Natural killer cell (primary cell): ENCODE data around the gene RFX8. TPM values are rescaled to one million over a fixed set of nuclear protein-coding genes. Genes with fewer than 3 reads are reported as not detected.

Experiments
- ATAC-seq, 3 donors: fragments of 150-1000 bp in 2 of 3; fragments of 200-7000 bp in 1 of 3; cut with Tn5 transposase; 1 replicate in 1 of 3; 2 replicates in 2 of 3; pipeline ENCODE4 v1.10.0; 2021; ENCODE audit warnings: mild to moderate bottlenecking in 2 of 3, moderate library complexity in 2 of 3
- DNase-seq, 2 donors: peaks; one replicate each; pipeline versions ENCODE4 v3.0.0 to v3.0.0-alpha.2; 2013 to 2021; ENCODE audit warnings: mixed read lengths in 1 of 2
- H3K27ac ChIP-seq: one replicate; pipeline ENCODE4 v1.5.1; 2013; ENCODE audit warnings: mild to moderate bottlenecking, low read length
- H3K27me3 ChIP-seq: one replicate; pipeline ENCODE4 v1.6.1; 2013; ENCODE audit warnings: low read length; ENCODE audit not compliant: control insufficient read depth, insufficient read depth
- H3K36me3 ChIP-seq: one replicate; pipeline ENCODE4 v1.6.1; 2013; ENCODE audit warnings: low read length; ENCODE audit not compliant: control insufficient read depth, insufficient read depth
- H3K4me1 ChIP-seq: one replicate; pipeline ENCODE4 v1.6.1; 2013; ENCODE audit warnings: low read length; ENCODE audit not compliant: control insufficient read depth, insufficient read depth
- H3K4me3 ChIP-seq: one replicate; pipeline ENCODE4 v1.5.1; 2013; ENCODE audit warnings: low read length
- H3K9me3 ChIP-seq: one replicate; pipeline ENCODE4 v1.6.1; 2013; ENCODE audit warnings: low read length; ENCODE audit not compliant: control insufficient read depth, insufficient read depth
- H3K27ac Mint-ChIP-seq, 2 donors: one replicate each; pipeline ENCODE4 v1.8.0; 2022; ENCODE audit warnings: mild to moderate bottlenecking in 2 of 2, mixed read lengths in 2 of 2, moderate library complexity in 1 of 2
- H3K27me3 Mint-ChIP-seq, 2 donors: one replicate each; pipeline ENCODE4 v1.8.0; 2022; ENCODE audit warnings: low read depth in 2 of 2, mixed read lengths in 2 of 2
- H3K36me3 Mint-ChIP-seq: one replicate; pipeline ENCODE4 v1.8.0; 2022; ENCODE audit warnings: mixed read lengths
- H3K4me1 Mint-ChIP-seq, 2 donors: one replicate each; pipeline ENCODE4 v1.8.0; 2022; ENCODE audit warnings: mixed read lengths in 2 of 2
- H3K4me3 Mint-ChIP-seq: one replicate; pipeline ENCODE4 v1.8.0; 2022; ENCODE audit warnings: mild to moderate bottlenecking, moderate library complexity, mixed read lengths
- H3K9me3 Mint-ChIP-seq, 2 donors: one replicate each; pipeline ENCODE4 v1.8.0; 2022; ENCODE audit warnings: mixed read lengths in 2 of 2
- WGBS: methylation state at CpG from one replicate; pipeline ENCODE4 v1.1.7; 2013; ENCODE audit warnings: missing lambda C conversion rate; ENCODE audit not compliant: insufficient coverage; 5-methylcytosine and 5-hydroxymethylcytosine counted together
- intact Hi-C: fragments of 100-400 bp; cut with micrococcal nuclease; formaldehyde crosslinking; loops from one replicate; pipeline ENCODE4 v1.14.2; 2022
- total RNA-seq, 4 donors: library from RNA; stranded (reverse); fragments of 120-200 nt in 1 of 4; gene quantifications; one replicate each; pipeline versions ENCODE4 v1.2.3 to v1.2.4, GENCODE V29; 2013 to 2022
- TF ChIP-seq, protein P1 (sequence below): fragments of 200-600 bp; IDR thresholded peaks from one replicate; pipeline ENCODE4 v1.8.0; 2022; ENCODE audit warnings: antibody characterized with exemption

Gene RFX8
- total RNA-seq, 3 donors from 2014 or later (not counting 1 experiment from before 2014, with no cell fraction given): 0.68 TPM; not detected in 2

DNA sequence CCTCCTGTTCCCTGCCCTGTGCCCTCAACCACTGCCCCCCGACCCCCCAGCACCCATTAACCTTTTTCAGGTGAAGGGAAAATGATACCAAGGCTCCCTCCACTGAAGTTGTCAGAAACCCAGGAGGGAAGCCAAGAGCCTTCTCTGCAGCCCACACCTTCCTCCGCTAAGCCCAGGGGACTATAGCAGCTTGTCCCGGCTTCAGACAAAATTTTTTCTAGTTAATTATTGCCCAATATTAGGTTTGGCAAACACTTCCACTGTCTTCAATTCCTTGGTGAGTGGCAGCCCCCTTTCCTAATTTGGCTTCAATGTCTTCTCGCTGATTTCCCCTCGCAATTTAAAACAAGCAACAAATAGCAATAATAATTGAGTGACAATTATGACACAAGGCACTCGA lies 23.9 kb downstream of the RFX8 start:
- Mint-ChIP-seq H3K4me3 (no peak overlapping the region), H3K36me3 (no peaks in the 10 kb centered on the region), H3K27ac (no peak overlapping the region), H3K4me1 (no peaks in the 10 kb centered on the region), H3K9me3 (no peaks in the 10 kb centered on the region), H3K27me3 (peaks cover 0 to 7% of the 10 kb centered on the region in 2 donors)
- intact Hi-C loops: no loop called here
- Histone ChIP-seq H3K4me3 (no peak overlapping the region), H3K4me1 (no peaks in the 10 kb centered on the region), H3K36me3 (no peaks in the 10 kb centered on the region), H3K27ac (no peak overlapping the region), H3K27me3 (no peaks in the 10 kb centered on the region), H3K9me3 (no peaks in the 10 kb centered on the region)
- TF ChIP-seq, protein P1, sequence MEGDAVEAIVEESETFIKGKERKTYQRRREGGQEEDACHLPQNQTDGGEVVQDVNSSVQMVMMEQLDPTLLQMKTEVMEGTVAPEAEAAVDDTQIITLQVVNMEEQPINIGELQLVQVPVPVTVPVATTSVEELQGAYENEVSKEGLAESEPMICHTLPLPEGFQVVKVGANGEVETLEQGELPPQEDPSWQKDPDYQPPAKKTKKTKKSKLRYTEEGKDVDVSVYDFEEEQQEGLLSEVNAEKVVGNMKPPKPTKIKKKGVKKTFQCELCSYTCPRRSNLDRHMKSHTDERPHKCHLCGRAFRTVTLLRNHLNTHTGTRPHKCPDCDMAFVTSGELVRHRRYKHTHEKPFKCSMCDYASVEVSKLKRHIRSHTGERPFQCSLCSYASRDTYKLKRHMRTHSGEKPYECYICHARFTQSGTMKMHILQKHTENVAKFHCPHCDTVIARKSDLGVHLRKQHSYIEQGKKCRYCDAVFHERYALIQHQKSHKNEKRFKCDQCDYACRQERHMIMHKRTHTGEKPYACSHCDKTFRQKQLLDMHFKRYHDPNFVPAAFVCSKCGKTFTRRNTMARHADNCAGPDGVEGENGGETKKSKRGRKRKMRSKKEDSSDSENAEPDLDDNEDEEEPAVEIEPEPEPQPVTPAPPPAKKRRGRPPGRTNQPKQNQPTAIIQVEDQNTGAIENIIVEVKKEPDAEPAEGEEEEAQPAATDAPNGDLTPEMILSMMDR: no peak
- 90% methylated on average over 6 of the region's 6 CpGs for WGBS
- DNase-seq (no peak), ATAC-seq (no peak)

DNA sequence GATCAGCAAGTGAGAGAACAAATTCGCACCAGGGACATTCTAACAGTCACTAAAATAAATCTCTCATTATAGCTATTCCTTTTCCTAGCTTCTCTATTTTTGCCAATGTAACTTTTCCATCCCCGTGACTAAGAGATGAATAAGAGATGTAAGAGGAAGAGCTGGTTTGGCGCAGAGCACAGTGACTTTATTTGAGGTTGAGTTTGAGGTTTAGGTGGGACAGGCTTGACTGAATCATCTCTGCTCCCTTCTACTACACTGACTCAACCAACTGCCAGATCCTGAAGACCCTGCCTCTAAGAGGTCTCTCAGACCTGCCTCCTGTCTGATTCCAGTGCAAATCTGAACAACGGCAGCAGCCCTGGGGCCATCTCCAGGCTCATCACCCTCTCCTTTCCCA lies 28.0 kb downstream of the RFX8 start:
- peaks cover 10% of the 10 kb centered on the region in 2 donors for H3K4me1 Mint-ChIP-seq
- Histone ChIP-seq H3K36me3 (no peaks in the 10 kb centered on the region), H3K9me3 (peaks cover 10% of the 10 kb centered on the region), H3K27me3 (no peaks in the 10 kb centered on the region), H3K4me1 (peaks cover 7% of the 10 kb centered on the region), H3K27ac (no peak overlapping the region), H3K4me3 (no peak overlapping the region)
- 87% methylated on average over 1 of the region's 4 CpGs for WGBS
- peaks cover 0 to 9% of the 10 kb centered on the region in 2 donors for H3K27me3 Mint-ChIP-seq
- intact Hi-C loops: no loop called here
- TF ChIP-seq, protein P1: no peak
- ATAC-seq (no peak), DNase-seq (peak in 1 of 2 donors; percentile 11)
- H3K27ac Mint-ChIP-seq: no peak overlapping the region
- H3K36me3 Mint-ChIP-seq: no peaks in the 10 kb centered on the region
- no peak overlapping the region for H3K4me3 Mint-ChIP-seq
- H3K9me3 Mint-ChIP-seq: peaks cover 2 to 3% of the 10 kb centered on the region in 2 donors

DNA sequence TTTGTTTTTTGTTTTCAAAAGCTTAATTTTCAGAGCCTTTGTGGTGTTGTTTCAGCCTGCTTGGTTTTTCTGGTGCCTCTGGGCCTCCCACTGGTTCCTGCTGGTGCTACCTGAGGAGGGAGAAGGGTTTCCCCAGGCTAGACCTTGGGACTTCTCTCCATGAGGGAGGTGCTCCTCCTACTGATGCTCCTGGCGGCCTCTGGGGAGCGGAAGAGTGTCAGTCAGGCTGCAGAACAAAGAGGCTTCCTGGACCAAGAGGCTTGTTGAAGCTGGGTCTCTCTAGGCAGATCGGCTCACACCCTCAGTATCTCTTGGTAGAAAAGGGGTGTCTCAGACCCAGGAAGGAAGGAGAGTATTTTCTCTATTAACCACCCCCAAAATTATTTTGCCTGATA lies 32.2 kb downstream of the RFX8 start:
- peaks cover 2 to 3% of the 10 kb centered on the region in 2 donors for H3K9me3 Mint-ChIP-seq
- peaks cover 0 to 2% of the 10 kb centered on the region in 2 donors for H3K27me3 Mint-ChIP-seq
- ATAC-seq (no peak), DNase-seq (no peak)
- H3K36me3 Mint-ChIP-seq: no peaks in the 10 kb centered on the region
- H3K4me1 ChIP-seq: peaks cover 7% of the 10 kb centered on the region
- no peak overlapping the region for H3K27ac ChIP-seq
- peak overlapping the region in 1 of 2 donors; percentile 33 for H3K27ac Mint-ChIP-seq
- peaks cover 13% of the 10 kb centered on the region in 2 donors for H3K4me1 Mint-ChIP-seq
- TF ChIP-seq, protein P1: no peak
- no peak overlapping the region for H3K4me3 Mint-ChIP-seq
- H3K4me3 ChIP-seq: no peak overlapping the region
- intact Hi-C loops: no loop called here
- no peaks in the 10 kb centered on the region for H3K27me3 ChIP-seq
- 98% methylated on average over 3 of the region's 3 CpGs for whole genome bisulfite sequencing
- no peaks in the 10 kb centered on the region for H3K36me3 ChIP-seq
- H3K9me3 ChIP-seq: peaks cover 10% of the 10 kb centered on the region

DNA sequence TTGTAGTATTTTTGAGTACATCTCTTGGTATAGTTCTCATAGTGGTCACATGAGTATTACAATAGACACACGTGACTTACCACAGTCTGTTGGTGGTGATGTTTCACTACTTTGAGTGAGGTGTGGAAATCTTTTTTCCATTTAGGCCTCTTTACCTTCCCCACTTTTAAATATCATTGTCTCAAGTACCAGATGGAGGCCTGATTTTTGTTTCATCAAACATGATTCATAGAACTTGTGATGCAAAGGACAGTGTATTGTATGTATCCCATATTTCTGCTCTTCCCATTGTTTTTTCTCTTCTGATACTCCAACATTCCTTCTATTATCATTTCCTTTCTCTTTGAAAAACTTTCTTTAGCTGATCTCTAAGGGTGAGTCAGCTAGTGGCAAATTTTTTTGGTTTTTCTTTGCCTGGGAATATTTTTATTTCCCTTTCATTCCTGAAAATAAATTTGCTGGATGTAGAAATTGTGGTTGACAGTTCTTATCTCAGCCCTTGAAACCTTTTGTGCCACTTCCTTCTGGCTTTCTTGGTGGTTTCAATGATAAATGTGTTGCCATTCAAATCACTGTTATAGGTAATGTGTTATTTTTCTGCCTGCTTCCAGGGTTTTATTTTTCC lies 32.8 kb downstream of the RFX8 start:
- no peak overlapping the region for H3K4me3 ChIP-seq
- no peak overlapping the region for H3K27ac ChIP-seq
- WGBS: no CpG with 5 or more reads among the region's 1 CpG
- no peaks in the 10 kb centered on the region for H3K36me3 Mint-ChIP-seq
- peaks cover 2 to 3% of the 10 kb centered on the region in 2 donors for H3K9me3 Mint-ChIP-seq
- TF ChIP-seq, protein P1: no peak
- H3K27me3 ChIP-seq: no peaks in the 10 kb centered on the region
- intact Hi-C loops: no loop called here
- H3K4me3 Mint-ChIP-seq: no peak overlapping the region
- peaks cover 10% of the 10 kb centered on the region for H3K9me3 ChIP-seq
- peaks cover 13% of the 10 kb centered on the region in 2 donors for H3K4me1 Mint-ChIP-seq
- peak overlapping the region in 1 of 2 donors; percentile 33 for H3K27ac Mint-ChIP-seq
- ATAC-seq (peak in 2 of 3 donors; percentile 49 to 68), DNase-seq (peak in 1 of 2 donors; percentile 30)
- H3K27me3 Mint-ChIP-seq: peaks cover 0 to 5% of the 10 kb centered on the region in 2 donors
- no peaks in the 10 kb centered on the region for H3K36me3 ChIP-seq
- peaks cover 7% of the 10 kb centered on the region for H3K4me1 ChIP-seq
